Measurements from ENCODE around the gene HIPK2. TPM values are rescaled to one million over a fixed set of nuclear protein-coding genes. Genes with fewer than 3 reads are reported as not detected.

Gene HIPK2
- total RNA-seq, 4 donors from 2014 or later = 17.9 to 35.9 (median 22.4) TPM

DNA sequence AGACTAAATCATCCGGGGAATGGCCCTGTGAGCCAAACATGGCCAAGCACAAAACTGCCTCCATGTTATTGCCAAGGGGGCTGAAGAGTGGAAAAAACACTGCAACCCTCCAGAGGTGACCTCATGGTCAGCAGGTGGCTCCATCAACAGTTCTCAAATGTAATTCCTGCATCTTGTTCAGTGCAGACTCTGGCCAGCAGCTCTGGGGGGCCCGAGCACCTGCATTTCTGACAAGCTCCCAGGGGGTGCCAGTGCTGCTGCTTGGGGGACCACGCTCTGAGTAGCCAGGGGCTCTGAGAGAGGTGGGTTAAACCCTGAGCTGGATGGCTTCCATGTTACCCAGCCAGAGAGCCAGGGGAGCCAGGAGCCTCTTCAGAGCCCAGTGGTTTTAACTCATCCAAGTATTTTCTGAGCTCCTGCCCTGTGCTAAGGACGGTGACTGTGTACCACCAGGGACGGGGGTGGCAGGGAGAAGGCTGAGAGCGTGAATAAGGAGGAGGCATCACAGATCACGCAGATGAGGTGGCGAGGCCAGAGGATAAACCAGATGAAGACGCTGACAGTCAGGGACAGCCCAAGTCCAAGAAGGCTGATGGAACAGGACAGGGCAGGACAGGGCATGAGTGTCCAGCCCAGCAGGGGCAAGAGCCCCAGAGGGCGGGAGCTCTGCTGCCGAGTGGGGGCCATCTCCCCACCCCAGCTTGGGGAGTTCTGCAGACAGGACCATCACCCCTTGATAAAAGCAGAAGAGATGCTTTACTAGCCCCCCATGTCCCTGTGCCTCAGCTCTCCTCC is 201.4 kb downstream of the HIPK2 start:
- H3K4me3 ChIP-seq = no peak overlapping the region

DNA sequence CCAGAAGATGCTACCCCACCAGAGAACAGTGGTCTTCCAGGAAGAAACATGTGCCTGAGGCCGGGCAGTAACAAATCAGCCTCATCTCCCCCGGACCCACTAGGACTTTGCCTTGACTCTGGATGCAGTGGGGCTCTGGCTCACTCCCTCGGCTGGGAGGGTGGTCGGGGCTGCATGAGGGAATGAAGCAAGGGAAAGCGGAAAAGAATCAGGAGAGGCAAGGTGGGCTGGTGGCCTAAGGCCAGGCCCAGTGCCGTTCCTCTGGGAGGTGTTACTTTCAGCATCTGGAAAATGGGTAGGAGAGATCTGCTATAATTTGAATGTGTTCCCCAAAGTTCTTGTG is 202.5 kb downstream of the HIPK2 start:
- WGBS, 2 donors (ENCODE audit: low coverage in 1 of 2) = no CpG with 5 or more reads among the region's 6 CpGs
- TF ChIP-seq EP300 (IDR thresholded peaks at IDR 0.05) = no peak
- TF ChIP-seq, protein P1, sequence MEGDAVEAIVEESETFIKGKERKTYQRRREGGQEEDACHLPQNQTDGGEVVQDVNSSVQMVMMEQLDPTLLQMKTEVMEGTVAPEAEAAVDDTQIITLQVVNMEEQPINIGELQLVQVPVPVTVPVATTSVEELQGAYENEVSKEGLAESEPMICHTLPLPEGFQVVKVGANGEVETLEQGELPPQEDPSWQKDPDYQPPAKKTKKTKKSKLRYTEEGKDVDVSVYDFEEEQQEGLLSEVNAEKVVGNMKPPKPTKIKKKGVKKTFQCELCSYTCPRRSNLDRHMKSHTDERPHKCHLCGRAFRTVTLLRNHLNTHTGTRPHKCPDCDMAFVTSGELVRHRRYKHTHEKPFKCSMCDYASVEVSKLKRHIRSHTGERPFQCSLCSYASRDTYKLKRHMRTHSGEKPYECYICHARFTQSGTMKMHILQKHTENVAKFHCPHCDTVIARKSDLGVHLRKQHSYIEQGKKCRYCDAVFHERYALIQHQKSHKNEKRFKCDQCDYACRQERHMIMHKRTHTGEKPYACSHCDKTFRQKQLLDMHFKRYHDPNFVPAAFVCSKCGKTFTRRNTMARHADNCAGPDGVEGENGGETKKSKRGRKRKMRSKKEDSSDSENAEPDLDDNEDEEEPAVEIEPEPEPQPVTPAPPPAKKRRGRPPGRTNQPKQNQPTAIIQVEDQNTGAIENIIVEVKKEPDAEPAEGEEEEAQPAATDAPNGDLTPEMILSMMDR (IDR thresholded peaks at IDR 0.05) = no peak
- no peak for TF ChIP-seq POLR2AphosphoS5 (IDR thresholded peaks at IDR 0.05)
- TF ChIP-seq POLR2A (IDR thresholded peaks at IDR 0.05) = no peak
- Histone ChIP-seq H3K4me1 (no peaks in the 10 kb centered on the region), H3K36me3 (peaks cover 0 to 91% of the 10 kb centered on the region in 2 donors), H3K27me3 (no peaks in the 10 kb centered on the region), H3K9me3 (no peaks in the 10 kb centered on the region), H3K4me3 (no peak overlapping the region), H3K27ac (no peak overlapping the region)
- no peak for ATAC-seq

More for the DNA sequence above, 201.4 kb downstream of the HIPK2 start:
- Histone ChIP-seq H3K4me1 (no peaks in the 10 kb centered on the region), H3K9me3 (no peaks in the 10 kb centered on the region), H3K27me3 (no peaks in the 10 kb centered on the region), H3K27ac (no peak overlapping the region), H3K36me3 (peaks cover 0 to 96% of the 10 kb centered on the region in 2 donors)
- no peak for ATAC-seq
- TF ChIP-seq, protein P1 (IDR thresholded peaks at IDR 0.05) = no peak
- TF ChIP-seq POLR2AphosphoS5 (IDR thresholded peaks at IDR 0.05) = no peak
- TF ChIP-seq EP300 (IDR thresholded peaks at IDR 0.05) = no peak
- TF ChIP-seq POLR2A (IDR thresholded peaks at IDR 0.05) = no peak
- 84 to 90% methylated on average over 3 to 4 of the region's 11 CpGs for WGBS, 2 donors (ENCODE audit: low coverage in 1 of 2)

DNA sequence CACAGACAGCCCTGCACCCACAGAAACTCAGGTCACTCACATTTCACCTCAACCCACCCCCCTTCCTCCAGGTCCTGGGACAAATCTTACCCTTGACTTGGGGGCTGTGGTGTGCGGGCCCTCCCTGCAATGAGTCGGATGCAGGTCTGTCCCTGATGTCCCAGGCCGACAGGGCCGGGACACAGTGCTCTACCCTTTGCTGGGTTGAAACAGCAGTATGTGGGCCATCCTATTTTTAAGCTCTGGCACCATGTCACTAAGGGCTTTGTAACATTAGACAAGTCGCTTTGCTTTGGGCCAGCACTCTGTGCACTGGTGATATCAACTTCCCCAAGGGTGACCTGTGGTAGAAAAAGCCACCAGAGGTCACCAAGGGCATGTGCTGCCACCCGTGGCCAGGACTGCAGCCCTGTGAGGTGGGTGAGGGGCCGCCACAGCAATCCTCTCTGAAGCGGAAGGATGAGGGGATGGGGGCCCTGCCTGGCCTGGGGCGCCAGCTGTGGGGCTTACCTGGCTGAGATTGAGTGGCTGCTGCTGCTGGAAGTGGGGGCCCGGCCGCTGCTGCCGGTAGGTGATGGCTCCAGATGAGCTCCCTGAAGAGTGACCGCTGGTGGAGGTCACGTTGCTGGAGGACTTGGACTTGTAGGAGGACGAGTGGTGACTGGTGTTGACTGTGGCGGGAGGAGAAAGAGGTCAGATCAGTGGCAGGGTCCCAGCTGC is 203.0 kb downstream of the HIPK2 start:
- no peak for TF ChIP-seq POLR2AphosphoS5 (IDR thresholded peaks at IDR 0.05)
- TF ChIP-seq, protein P1 (IDR thresholded peaks at IDR 0.05) = no peak
- TF ChIP-seq POLR2A (IDR thresholded peaks at IDR 0.05) = no peak
- Histone ChIP-seq H3K27ac (no peak overlapping the region), H3K9me3 (no peaks in the 10 kb centered on the region), H3K4me1 (no peaks in the 10 kb centered on the region), H3K27me3 (no peaks in the 10 kb centered on the region), H3K36me3 (peaks cover 0 to 85% of the 10 kb centered on the region in 2 donors), H3K4me3 (no peak overlapping the region)
- WGBS, 2 donors (ENCODE audit: low coverage in 1 of 2) = 82% methylated on average over 8 of the region's 16 CpGs; no CpG with 5 or more reads in 1 of the 2 donors
- ATAC-seq = no peak

DNA sequence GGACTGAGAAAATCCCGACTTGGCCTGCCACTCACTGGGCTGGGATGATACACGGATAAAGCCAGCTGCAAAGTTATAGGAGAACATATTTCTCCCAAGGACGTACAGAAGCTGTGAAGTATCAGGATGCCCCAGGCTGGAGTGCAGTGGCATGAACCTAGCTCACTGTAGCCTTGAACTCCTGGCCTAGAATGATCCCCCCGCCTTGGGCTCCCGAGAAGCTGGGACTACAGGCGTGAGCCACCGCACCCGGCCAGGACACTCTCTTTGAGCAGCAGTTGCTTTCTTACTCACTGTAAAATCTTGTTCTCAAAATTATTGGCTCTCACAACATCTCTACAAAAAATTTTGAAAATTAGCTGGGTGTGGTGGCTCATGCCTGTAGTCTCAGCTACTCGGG is 203.9 kb downstream of the HIPK2 start:
- H3K36me3 ChIP-seq = peaks cover 0 to 83% of the 10 kb centered on the region in 2 donors
- 88% methylated on average over 8 to 9 of the region's 9 CpGs for WGBS, 2 donors (ENCODE audit: low coverage in 1 of 2)
- no peak for ATAC-seq
- H3K4me1 ChIP-seq = no peaks in the 10 kb centered on the region
- no peak overlapping the region for H3K27ac ChIP-seq
- H3K9me3 ChIP-seq = no peaks in the 10 kb centered on the region
- no peaks in the 10 kb centered on the region for H3K27me3 ChIP-seq
- H3K4me3 ChIP-seq = no peak overlapping the region
- TF ChIP-seq EP300 (IDR thresholded peaks at IDR 0.05) (no peak), POLR2AphosphoS5 (IDR thresholded peaks at IDR 0.05) (no peak), POLR2A (IDR thresholded peaks at IDR 0.05) (no peak)
- TF ChIP-seq, protein P1 (IDR thresholded peaks at IDR 0.05) = no peak
